ENCODE data around the gene DEUP1.

- TF ChIP-seq RFX5 (IDR thresholded peaks at IDR 0.05; ENCODE audit: low read length) (no peak), JUND (IDR thresholded peaks at IDR 0.05) (no peak), SIN3A (IDR thresholded peaks at IDR 0.05; ENCODE audit: borderline replicate concordance, low read depth, low read length) (no peak), EP300 (IDR thresholded peaks at IDR 0.05; ENCODE audit: borderline replicate concordance in 1 of 2, low read depth in 1 of 2, low read length in 1 of 2) (no peak), RXRA (IDR thresholded peaks at IDR 0.05; ENCODE audit: borderline replicate concordance, low read depth) (no peak), CTCF (IDR thresholded peaks at IDR 0.05) (no peak), RAD21 (IDR thresholded peaks at IDR 0.05; ENCODE audit: low read length) (no peak), EZH2phosphoT487 (IDR thresholded peaks at IDR 0.05; ENCODE audit: borderline replicate concordance, low read depth) (no peak), POLR2AphosphoS5 (IDR thresholded peaks at IDR 0.05; ENCODE audit: low read depth, low read length) (no peak), IRF3 (IDR thresholded peaks at IDR 0.05; ENCODE audit: low read depth, low read length) (no peak), FOSL2 (IDR thresholded peaks at IDR 0.05; ENCODE audit: borderline replicate concordance, low read depth) (no peak), MAX (IDR thresholded peaks at IDR 0.05; ENCODE audit: low read depth) (no peak), RCOR1 (IDR thresholded peaks at IDR 0.05; ENCODE audit: low read length) (no peak)
Observed at GRCh38 chr11:93393386-93393785, 62.8 kb downstream of the DEUP1 start.
